ENCODE measurements around the gene NUDT3.

- no peak for TF ChIP-seq CTCF (IDR thresholded peaks at IDR 0.05)
- TF ChIP-seq POLR2A (IDR thresholded peaks at IDR 0.05) = no peak
These were observed 4.0 kb downstream of the NUDT3 start for GRCh38 chr6:34388421-34388820.
